HG02981 (cell line): ENCODE results near the gene C2orf76.
"Not testable (repeated sequence)": the region's sequence is repeated elsewhere in the genome, so short reads cannot be mapped to it uniquely, and the experiment has no call there.

Experiments used
- ATAC-seq: cut with Tn5 transposase; IDR thresholded peaks from one replicate; pipeline ENCODE4 v1.9.1; 2021; ENCODE audit warnings: mild to moderate bottlenecking, moderate library complexity; ENCODE audit not compliant: unreplicated experiment

C2orf76 gene

DNA sequence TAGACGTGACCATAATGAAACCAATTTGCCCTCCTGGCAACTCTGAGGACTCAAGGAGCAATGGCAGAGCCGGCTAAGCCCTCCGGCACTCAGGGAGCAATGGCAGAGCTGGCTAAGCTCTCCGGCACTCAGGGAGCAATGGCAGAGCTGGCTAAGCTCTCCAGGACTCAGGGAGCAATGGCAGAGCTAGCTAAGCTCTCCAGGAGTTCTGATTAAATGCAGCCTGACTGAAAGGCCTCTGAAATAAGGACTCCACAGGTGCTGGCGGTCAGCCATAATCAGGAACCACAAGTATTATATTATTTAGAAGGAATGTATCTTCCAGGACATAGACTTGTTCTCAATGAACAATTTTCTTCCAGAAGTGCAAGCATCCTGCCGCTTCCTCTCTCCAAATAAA lies 65.2 kb downstream of the C2orf76 start:
- no peak for ATAC-seq

DNA sequence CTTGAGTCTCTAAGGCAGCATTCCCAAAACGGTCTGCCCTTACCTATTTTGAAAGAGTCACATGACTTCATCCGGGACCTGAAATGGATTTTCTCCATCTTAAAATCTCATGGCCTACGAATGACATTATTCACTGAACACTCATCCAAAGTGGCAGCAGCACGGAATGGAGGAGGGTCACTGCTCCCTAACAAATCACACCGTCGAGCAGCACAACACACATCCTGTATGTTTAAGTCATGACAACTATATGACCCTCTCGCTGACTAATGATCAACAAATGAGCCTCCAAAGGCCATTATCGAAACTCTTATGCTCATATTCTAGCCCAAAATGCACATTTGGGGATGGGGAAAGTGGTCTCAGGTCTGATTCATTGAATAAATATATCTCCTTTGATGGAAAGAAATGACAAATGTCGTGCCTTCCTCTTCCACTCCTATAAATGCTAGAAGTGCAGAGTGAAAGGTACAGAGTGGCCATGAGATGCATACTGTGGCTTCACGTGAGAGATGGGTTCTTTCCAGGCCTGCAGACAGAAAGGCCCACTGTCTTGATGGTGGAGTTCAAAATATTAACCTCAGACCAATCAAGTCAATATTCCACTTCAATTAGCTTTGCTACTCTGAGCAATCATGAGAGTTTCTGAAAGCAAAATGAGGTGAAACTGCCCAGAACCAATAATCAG lies 70.8 kb downstream of the C2orf76 start:
- ATAC-seq = no peak

DNA sequence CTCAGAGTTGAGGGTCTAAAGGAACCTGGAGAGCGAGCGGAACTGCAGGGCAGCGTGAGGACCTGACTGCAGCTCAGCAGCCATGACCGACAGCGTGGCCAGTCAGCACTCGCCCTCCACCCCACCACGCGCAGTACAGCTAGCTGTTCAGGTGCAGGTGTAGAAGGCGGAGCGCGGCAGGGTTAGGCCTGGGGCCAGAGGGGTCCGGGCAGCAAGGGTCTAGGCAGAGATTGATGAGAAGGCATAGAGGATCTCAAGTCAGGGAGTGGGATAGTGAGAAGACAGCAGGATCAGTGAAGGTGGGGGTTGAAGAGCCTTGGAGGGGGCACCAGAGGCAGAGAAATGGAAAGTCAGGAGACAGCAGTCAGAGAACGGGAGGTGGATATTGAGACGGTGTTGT lies 72.0 kb downstream of the C2orf76 start:
- no peak for ATAC-seq

DNA sequence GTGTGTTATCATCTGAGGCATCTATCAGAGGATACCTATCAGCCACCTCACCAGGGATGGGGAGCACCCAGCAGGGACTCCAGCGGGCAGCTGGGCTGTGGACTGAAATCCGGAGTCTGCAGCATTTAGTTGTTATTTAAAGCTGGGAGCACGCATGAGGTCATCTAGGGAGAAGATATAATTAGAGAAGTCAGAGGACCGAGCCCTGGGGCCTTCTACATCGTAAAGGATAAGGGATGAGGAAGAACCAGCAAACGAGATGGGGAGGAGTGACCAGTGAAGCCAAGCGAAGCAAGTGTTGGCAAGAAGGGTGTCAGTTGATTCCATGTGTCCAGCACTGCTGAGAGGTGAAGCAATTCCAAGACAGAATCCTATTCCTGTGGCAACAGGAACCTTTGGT lies 72.7 kb downstream of the C2orf76 start:
- no peak for ATAC-seq

DNA sequence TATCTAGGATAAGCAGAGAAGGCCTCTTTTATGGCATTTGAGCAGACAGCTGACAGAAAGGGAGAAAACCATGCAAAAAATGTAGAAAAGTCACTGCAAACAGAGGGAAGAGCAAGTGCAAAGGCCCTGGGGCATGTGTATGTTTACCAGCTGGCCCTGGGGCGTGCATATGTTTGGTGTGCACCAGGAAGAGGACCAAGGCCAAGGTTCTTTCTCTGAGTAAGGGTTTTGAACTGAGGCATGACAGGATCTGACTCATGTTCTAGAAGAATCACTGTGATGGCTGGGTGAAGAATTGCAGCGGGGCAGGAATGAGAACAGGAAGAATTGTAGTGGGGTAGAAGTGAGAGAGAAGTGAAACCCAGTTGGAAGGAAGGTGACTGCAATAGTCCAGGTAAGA lies 73.4 kb downstream of the C2orf76 start:
- no peak for ATAC-seq

DNA sequence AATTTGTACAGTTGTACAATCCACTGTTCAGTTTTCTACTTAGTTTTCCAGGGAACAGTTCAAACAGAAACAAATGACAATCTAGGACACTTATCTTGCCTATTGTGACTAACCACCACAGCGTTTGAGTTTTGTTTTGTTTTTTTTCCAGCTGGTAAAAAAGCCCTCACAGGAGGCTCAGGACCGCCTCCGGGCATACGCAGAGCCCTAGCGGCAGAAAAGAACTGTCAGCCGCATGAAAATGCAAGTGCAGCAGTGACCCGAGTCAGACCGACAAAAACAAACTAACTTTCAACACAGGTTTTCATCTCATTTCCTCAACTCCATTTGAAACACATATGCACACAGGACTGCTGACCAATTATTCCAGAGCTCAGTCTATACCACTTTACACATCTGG lies 74.4 kb downstream of the C2orf76 start:
- no peak for ATAC-seq

DNA sequence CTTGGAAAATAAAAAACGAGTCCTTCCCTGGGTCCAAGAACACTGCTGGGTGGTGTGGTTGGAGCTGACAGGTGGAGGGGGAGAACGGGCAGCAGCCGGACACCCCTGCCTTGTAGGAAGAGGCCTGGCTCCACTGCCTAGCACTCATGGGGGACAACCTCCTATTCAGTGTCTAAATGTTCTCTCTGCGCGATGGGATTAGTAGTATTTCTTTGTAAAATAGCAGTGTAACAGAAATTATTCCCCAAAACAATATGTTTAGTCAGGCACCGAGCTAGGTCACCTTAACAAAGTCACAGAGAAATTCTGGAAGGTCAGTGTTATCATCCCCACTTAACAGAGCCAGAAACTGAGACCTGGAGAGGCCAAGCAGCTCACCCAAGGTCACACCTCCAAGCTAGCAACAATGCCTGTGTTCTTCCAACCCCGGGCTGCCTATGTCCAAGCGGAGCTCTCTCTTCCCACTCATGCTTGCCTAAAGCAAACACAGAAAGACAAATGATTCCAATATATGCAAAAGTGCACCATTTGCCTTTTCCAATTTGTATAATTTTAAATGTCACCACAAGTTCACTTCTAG lies 75.0 kb downstream of the C2orf76 start:
- no peak for ATAC-seq

DNA sequence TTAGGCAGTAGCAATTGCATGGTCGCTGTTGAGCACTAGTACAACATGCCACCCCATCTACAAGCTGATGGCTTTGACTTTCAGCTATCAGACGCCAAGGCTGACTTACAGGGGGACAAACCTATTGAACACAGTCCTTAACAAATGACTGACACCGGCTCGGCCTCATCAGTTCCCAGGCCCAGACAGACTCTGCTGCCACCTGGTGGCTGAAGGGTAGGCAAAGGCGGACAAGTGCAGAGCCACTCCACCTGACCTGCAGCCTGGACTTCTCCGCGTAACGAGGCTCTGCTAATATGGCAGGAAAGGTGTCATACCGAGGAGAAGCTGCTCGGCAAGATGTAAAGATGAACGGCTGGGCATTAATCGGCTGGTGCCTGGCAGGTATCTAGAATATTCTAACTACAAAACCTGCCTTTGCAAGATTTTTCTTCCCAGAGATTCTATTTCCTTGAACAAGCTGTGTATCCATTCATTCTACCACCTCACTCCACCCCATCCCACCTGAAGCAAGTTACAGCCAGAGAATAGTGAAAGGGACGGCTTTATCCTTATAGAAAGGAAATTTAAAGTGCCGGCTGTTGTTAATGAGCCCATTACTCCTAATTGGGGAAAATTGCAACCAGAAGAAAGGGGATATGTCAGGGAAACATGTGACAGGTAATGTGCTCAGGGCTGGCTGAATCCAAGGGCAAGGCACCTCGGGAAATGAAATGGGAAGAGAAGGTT lies 75.6 kb downstream of the C2orf76 start:
- ATAC-seq = peak; percentile 93

DNA sequence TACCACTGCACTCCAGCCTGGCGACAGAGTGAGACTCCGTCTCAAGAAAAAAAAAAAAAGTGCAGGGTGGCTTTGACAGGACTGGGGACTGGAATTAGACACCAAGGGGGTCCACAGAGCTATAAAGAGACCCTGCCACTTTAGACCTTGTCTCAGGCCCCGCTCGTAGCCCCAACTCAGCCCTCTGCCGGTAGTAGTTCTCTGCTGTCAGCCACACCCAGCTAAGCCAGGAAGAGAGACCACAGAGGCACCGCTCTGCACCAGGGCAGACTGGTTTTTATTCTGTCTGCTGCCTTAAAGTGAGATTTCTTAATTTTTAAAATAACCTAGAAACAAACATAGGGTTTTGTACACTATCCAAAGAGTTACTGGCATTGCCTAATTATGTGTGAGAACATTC lies 77.0 kb downstream of the C2orf76 start:
- no peak for ATAC-seq

DNA sequence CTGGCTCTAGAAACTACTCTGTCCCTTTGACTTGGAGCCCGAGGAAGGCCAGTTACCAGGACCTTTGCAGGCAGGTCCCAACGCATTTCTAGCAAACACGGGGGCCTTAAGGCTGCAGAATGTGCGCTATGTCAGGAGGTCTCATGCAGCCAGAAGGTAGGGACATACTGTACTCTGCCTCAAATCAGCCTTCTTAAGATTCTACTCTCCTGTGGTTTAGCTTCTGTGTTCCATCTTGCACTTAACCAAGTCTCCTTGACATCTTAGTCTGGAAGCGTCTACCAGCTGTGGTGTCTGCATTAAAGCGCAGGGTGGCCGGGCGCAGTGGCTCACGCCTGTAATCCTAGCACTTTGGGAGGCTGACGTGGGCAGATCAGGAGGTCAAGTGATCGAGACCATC lies 77.5 kb downstream of the C2orf76 start:
- ATAC-seq = no peak

DNA sequence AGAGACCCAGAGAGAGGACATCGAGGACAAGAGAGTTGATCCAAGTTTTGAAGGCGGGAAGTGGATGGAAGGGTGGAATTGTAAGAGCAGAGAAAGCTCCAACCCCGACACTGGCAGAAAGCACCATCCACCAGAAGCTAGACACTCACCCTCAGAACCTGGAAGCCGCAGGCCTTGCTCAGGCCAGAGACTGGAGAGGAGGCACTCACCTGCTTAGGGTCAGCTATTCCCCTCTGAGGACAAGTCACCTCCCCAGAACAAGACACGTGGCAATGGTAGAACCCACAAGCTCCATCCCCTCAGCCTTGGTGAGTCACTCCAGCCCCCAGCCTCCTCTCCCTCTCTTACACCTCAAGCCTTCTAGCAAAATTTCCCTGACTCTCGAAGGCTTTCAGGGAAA lies 78.1 kb downstream of the C2orf76 start:
- no peak for ATAC-seq

DNA sequence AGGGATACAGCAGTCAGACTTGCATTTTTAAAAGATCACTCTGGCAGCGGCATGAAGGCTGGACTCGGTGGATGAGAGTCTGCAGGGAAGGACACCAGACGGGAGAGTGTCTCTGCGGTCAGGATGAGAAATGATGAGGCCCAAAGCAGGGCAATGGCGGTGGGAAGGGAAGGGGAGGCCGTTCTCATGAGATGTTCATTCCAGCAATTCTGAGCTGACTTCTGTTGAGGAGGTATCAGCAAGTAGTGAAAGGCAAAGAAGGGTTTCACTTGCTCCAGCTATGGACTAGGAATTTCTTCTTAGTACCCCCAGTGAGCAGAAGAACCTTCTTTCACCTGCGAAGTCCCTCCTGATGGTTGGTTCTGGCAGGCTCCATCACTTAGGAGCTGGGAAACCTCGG lies 80.0 kb downstream of the C2orf76 start:
- ATAC-seq = no peak

DNA sequence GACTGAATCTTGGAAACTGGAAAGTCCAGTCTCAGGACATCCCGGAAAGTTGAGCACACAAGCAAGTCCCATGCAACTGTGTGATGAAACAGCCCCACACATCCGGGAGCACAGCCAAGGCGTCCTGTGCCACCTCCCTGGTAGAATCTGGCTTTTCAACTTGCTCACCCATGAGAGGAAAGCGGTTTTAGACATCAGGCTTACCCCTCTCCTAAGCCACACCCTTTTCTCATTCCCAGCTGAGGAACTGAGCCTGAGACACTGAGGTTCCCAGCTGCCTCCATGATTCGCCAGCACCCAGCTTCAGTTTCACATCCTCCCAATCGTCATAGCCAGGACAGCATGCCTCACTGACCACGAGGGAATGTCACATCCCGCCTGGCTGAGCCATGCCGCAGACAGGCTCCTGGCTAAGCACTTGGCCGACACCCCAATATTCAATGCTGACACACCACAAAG lies 82.7 kb downstream of the C2orf76 start:
- ATAC-seq = no peak

DNA sequence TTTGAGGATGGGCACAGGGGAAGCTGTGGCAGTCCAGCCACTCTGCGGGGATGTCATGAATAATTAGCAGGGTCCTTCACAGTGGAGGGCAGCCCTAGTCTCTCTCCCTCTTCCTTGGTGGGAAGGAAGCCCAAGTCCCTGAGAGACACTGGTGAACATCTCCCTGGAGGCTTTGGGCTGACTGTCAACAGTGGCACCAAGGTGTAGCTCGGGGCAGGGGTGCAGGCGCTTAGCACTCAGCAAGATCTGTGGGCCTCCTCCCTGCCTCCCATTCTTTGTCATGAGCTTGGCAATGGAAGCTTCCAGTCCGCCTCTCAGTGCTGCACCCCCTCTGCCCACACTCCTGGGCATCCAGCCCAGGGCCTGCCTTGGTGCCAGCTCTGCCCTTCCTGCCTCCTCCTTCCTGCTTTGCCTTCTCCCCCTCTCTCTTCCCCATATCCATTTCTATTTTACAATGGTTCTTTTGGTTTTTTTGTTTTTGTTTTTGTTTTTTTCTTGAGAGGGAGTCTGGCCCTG lies 83.6 kb downstream of the C2orf76 start:
- no peak for ATAC-seq

DNA sequence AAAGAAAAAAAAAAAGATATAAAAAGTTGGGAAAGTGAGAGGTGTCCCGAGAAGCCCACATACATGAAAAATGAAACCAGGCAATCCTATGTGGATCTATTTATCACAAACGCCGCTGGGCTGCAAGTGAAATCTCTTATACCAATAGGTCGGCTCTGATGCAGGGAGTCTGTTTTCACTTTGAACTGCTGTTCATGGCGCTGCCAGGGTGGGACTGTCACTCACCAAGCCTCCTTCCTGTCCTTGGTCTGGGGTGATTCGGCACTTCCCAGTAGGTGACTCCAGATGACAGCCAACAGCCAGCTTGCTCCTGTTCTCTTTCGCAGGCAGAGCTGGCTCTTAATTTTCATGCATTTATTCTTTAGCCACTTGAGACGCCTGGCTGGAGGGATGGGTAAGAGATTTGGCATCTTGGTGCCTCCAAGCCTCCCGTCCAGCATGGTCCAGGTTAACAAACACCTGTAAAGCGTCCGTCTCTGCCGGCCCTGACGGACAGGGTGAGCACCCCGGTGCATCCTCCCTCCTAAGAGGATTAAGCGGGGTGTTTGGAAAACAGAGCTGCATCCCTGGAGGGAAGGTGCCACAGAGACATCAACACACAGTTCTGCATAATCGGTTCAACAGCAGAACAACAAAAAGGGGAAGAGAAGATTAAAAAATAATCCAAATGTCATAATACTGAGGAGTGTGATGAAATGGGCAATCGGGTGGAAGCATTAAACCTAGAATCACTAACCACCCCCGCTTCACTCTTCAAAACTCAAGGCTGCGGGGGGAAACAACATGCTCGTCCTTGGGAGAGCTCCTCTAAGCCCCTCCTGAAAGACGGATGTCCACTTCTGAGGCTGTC lies 84.3 kb downstream of the C2orf76 start:
- no peak for ATAC-seq

DNA sequence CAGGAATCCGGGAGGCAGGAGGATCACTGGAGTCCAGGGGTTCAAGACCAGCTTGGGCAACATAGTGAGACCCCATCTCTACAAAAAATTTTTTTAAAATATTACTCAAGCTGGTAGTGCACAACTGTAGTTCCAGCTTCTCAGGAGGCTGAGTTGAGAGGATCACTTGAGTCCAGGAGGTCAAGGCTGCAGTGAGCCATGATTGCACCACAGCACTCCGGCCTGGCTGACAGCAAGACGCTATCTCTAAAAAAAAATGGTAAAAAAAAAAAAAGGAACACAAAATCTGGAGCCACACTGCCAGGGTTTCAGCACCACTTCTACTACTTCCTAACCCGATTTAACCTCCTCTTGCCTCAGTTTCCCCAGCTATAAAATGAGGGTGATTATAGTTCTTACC lies 86.0 kb downstream of the C2orf76 start:
- ATAC-seq = no peak

DNA sequence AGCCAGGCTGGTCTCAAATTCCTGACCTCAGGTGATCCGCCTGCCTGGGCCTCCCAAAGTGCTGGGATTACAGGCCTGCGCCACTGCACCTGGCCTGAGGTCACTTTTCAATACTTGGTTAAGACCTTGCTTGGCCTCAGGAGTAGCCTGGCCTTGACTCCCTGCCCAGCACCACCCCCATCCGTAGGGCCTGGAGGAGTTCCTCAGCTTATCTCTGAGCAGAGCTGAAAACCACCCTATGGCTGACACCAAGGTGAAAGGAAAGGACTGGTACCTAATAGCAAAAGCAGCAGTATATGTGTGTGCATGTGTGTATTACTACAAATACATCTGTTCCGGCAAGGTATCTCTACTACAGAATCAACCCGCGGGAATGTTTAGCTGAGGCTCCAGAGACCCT lies 87.0 kb downstream of the C2orf76 start:
- ATAC-seq = no peak

DNA sequence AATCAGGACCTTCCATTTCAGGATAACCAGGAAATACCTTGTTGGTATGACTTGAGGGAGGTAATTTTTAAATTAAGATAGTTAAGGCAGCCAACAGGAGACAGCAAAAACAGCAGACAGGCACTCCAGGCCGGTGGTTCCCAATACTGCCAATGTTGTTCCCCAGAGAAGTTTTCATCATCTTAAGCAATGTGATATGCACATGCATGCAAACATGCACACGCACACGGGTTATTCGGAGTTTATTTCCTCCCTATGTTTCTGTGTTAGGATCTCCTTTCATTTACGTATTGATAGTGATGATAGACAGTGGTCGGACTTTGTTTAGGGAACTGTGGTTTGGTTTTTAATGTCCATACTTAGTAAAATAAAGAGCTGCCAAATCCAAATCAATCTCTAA lies 87.7 kb downstream of the C2orf76 start:
- no peak for ATAC-seq

DNA sequence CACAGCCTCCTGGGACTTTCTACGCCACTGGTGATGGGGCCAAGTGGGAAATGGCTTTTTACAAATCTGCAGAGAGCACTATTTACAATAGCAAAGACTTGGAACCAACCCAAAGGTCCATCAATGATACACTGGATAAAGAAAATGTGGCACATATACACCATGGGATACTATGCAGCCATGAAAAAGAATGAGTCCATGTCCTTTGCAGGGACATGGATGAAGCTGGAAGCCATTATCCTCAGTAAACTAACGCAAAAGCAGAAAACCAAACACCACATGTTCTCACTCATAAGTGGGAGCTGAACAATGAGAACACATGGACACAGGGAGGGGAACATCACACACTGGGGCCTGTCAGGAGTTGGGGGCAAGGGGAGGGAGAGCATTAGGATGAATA lies 88.2 kb downstream of the C2orf76 start:
- ATAC-seq = not testable (repeated sequence)

DNA sequence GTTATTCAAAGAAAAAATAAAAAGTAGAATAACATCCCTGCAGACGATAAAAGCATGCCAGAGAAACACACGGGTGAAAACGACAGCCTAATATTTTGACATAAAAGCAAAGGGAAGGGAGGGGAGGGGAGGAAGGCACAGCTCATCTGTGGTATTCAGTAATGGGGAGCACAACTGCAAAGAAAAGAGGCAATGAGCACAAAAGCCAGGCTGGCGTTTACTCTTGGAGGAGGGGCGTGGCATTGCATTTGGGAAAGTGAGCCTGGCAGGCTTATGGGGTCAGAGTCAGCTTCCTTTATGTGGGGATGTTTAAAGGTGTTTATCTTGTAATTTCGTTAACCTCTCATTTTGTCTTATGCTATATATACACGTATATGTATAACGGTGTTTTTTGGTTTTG lies 89.8 kb downstream of the C2orf76 start:
- ATAC-seq = no peak

DNA sequence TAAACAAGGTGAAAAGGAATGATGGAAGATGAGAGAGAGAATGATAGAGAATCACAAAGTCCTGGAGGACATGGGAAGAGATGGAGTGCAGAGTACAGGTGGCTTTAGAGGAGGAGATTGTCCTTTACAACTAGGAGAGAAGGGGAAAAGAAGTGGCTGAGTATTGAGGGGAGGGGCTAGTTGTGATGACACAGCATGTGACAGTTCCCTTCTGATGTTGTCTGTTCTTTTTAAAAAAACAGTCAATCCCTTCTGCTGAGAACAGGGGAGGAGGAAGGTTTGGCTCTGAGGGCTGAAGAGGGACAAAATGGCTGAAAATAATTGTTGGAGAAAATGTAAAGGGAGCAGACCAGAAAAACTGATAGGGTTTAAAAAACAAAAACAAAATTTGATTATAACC lies 99.0 kb downstream of the C2orf76 start:
- no peak for ATAC-seq
